Measurements from ENCODE around the gene FOXK1. TPM values are rescaled to one million over a fixed set of nuclear protein-coding genes. Genes with fewer than 3 reads are reported as not detected.

Gene FOXK1
- total RNA-seq, 1 donor from 2014 or later = 35.6 TPM

GRCh38 chr7:4774007-4774406 is 91.9 kb downstream of the FOXK1 start:
- peak overlapping the region; percentile 96 for H3K27ac Mint-ChIP-seq
- peaks cover 31% of the 10 kb centered on the region for H3K4me1 Mint-ChIP-seq (ENCODE audit: low read depth)
- intact Hi-C loops (cut with micrococcal nuclease) = no loop called here
- no peak for DNase-seq (ENCODE audit: low spot score)
- H3K36me3 Mint-ChIP-seq (ENCODE audit: low read depth) = peaks cover 22% of the 10 kb centered on the region
- peak overlapping the region; percentile 95 for H3K4me3 Mint-ChIP-seq (ENCODE audit: low read depth)
- H3K27me3 Mint-ChIP-seq (ENCODE audit: low read depth) = no peaks in the 10 kb centered on the region
- no peaks in the 10 kb centered on the region for H3K9me3 Mint-ChIP-seq

- Mint-ChIP-seq H3K27ac (peak overlapping the region; percentile 96), H3K9me3 (no peaks in the 10 kb centered on the region), H3K36me3 (ENCODE audit: low read depth) (peaks cover 22% of the 10 kb centered on the region), H3K4me1 (ENCODE audit: low read depth) (peaks cover 31% of the 10 kb centered on the region), H3K27me3 (ENCODE audit: low read depth) (no peaks in the 10 kb centered on the region), H3K4me3 (ENCODE audit: low read depth) (peak overlapping the region; percentile 95)
- intact Hi-C loops (cut with micrococcal nuclease) = loop anchor here (1.0 kb wide), 3 partner anchors 28 to 199 kb away; no protein-coding TSS in a partner anchor
- no peak for DNase-seq (ENCODE audit: low spot score)
These were observed 92.7 kb downstream of the FOXK1 start for GRCh38 chr7:4774658-4775249.

- H3K9me3 Mint-ChIP-seq = no peaks in the 10 kb centered on the region
- H3K27me3 Mint-ChIP-seq (ENCODE audit: low read depth) = no peaks in the 10 kb centered on the region
- peak within 1 kb of the TSS; percentile 96 for H3K27ac Mint-ChIP-seq
- DNase-seq (ENCODE audit: low spot score) = peak; percentile 90
- peak within 1 kb of the TSS; percentile 95 for H3K4me3 Mint-ChIP-seq (ENCODE audit: low read depth)
- peaks cover 22% of the 10 kb centered on the region for H3K36me3 Mint-ChIP-seq (ENCODE audit: low read depth)
- intact Hi-C loops (cut with micrococcal nuclease) = loop anchor here (1.0 kb wide), 3 partner anchors 29 to 198 kb away; no protein-coding TSS in a partner anchor
- peaks cover 31% of the 10 kb centered on the region for H3K4me1 Mint-ChIP-seq (ENCODE audit: low read depth)
These were observed 93.3 kb downstream of the FOXK1 start, which contains the start of gene AP5Z1 for GRCh38 chr7:4775250-4775847. Gene AP5Z1, plus strand, starts transcription at chr7:4775623. Its CDS starts 93 bp downstream, at chr7:4775716.

- peak overlapping the region; percentile 95 for H3K4me3 Mint-ChIP-seq (ENCODE audit: low read depth)
- peak; percentile 53 for DNase-seq (ENCODE audit: low spot score)
- no peaks in the 10 kb centered on the region for H3K27me3 Mint-ChIP-seq (ENCODE audit: low read depth)
- peaks cover 31% of the 10 kb centered on the region for H3K4me1 Mint-ChIP-seq (ENCODE audit: low read depth)
- peak overlapping the region; percentile 96 for H3K27ac Mint-ChIP-seq
- no peaks in the 10 kb centered on the region for H3K9me3 Mint-ChIP-seq
- H3K36me3 Mint-ChIP-seq (ENCODE audit: low read depth) = peaks cover 27% of the 10 kb centered on the region
- intact Hi-C loops (cut with micrococcal nuclease) = loop anchor here (1.0 kb wide), 3 partner anchors 30 to 197 kb away; no protein-coding TSS in a partner anchor
These were observed 93.9 kb downstream of the FOXK1 start for GRCh38 chr7:4775848-4776623.

GRCh38 chr7:4779118-4779517 is 97.0 kb downstream of the FOXK1 start:
- Mint-ChIP-seq H3K27ac (no peak overlapping the region), H3K27me3 (ENCODE audit: low read depth) (no peaks in the 10 kb centered on the region), H3K4me3 (ENCODE audit: low read depth) (no peak overlapping the region), H3K36me3 (ENCODE audit: low read depth) (peaks cover 38% of the 10 kb centered on the region), H3K9me3 (no peaks in the 10 kb centered on the region), H3K4me1 (ENCODE audit: low read depth) (peaks cover 29% of the 10 kb centered on the region)
- no peak for DNase-seq (ENCODE audit: low spot score)
- intact Hi-C loops (cut with micrococcal nuclease) = no loop called here

GRCh38 chr7:4781366-4782069 is 99.4 kb downstream of the FOXK1 start:
- no peaks in the 10 kb centered on the region for H3K9me3 Mint-ChIP-seq
- H3K36me3 Mint-ChIP-seq (ENCODE audit: low read depth) = peaks cover 33% of the 10 kb centered on the region
- no peaks in the 10 kb centered on the region for H3K27me3 Mint-ChIP-seq (ENCODE audit: low read depth)
- H3K4me1 Mint-ChIP-seq (ENCODE audit: low read depth) = peaks cover 16% of the 10 kb centered on the region
- intact Hi-C loops (cut with micrococcal nuclease) = no loop called here
- DNase-seq (ENCODE audit: low spot score) = no peak
- no peak overlapping the region for H3K27ac Mint-ChIP-seq
- H3K4me3 Mint-ChIP-seq (ENCODE audit: low read depth) = no peak overlapping the region

- H3K4me3 Mint-ChIP-seq (ENCODE audit: low read depth) = no peak overlapping the region
- H3K27ac Mint-ChIP-seq = no peak overlapping the region
- peaks cover 9% of the 10 kb centered on the region for H3K4me1 Mint-ChIP-seq (ENCODE audit: low read depth)
- intact Hi-C loops (cut with micrococcal nuclease) = no loop called here
- H3K9me3 Mint-ChIP-seq = no peaks in the 10 kb centered on the region
- no peaks in the 10 kb centered on the region for H3K27me3 Mint-ChIP-seq (ENCODE audit: low read depth)
- peaks cover 30% of the 10 kb centered on the region for H3K36me3 Mint-ChIP-seq (ENCODE audit: low read depth)
- DNase-seq (ENCODE audit: low spot score) = no peak
These were observed 100.5 kb downstream of the FOXK1 start for GRCh38 chr7:4782333-4783291.

- Mint-ChIP-seq H3K27me3 (ENCODE audit: low read depth) (no peaks in the 10 kb centered on the region), H3K36me3 (ENCODE audit: low read depth) (peaks cover 27% of the 10 kb centered on the region), H3K4me1 (ENCODE audit: low read depth) (peaks cover 2% of the 10 kb centered on the region), H3K4me3 (ENCODE audit: low read depth) (no peak overlapping the region), H3K27ac (no peak overlapping the region), H3K9me3 (no peaks in the 10 kb centered on the region)
- no peak for DNase-seq (ENCODE audit: low spot score)
- intact Hi-C loops (cut with micrococcal nuclease) = no loop called here
These were observed 101.2 kb downstream of the FOXK1 start for GRCh38 chr7:4783292-4783652.

GRCh38 chr7:4783762-4784351 is 101.8 kb downstream of the FOXK1 start:
- H3K4me3 Mint-ChIP-seq (ENCODE audit: low read depth) = no peak overlapping the region
- H3K4me1 Mint-ChIP-seq (ENCODE audit: low read depth) = no peaks in the 10 kb centered on the region
- H3K36me3 Mint-ChIP-seq (ENCODE audit: low read depth) = peaks cover 25% of the 10 kb centered on the region

GRCh38 chr7:4784799-4785198 is 102.7 kb downstream of the FOXK1 start:
- H3K4me1 Mint-ChIP-seq (ENCODE audit: low read depth) = no peaks in the 10 kb centered on the region
- no peak overlapping the region for H3K4me3 Mint-ChIP-seq (ENCODE audit: low read depth)
- no peak overlapping the region for H3K27ac Mint-ChIP-seq
- peaks cover 25% of the 10 kb centered on the region for H3K36me3 Mint-ChIP-seq (ENCODE audit: low read depth)
- intact Hi-C loops (cut with micrococcal nuclease) = no loop called here
- no peak for DNase-seq (ENCODE audit: low spot score)
- no peaks in the 10 kb centered on the region for H3K9me3 Mint-ChIP-seq
- H3K27me3 Mint-ChIP-seq (ENCODE audit: low read depth) = no peaks in the 10 kb centered on the region

More at GRCh38 chr7:4783762-4784351, 101.8 kb downstream of the FOXK1 start:
- no peaks in the 10 kb centered on the region for H3K9me3 Mint-ChIP-seq
- intact Hi-C loops (cut with micrococcal nuclease) = no loop called here
- H3K27me3 Mint-ChIP-seq (ENCODE audit: low read depth) = no peaks in the 10 kb centered on the region
- no peak for DNase-seq (ENCODE audit: low spot score)
- H3K27ac Mint-ChIP-seq = no peak overlapping the region

GRCh38 chr7:4785371-4785770 is 103.3 kb downstream of the FOXK1 start:
- DNase-seq (ENCODE audit: low spot score) = no peak
- Mint-ChIP-seq H3K4me3 (ENCODE audit: low read depth) (no peak overlapping the region), H3K27me3 (ENCODE audit: low read depth) (no peaks in the 10 kb centered on the region), H3K27ac (no peak overlapping the region), H3K4me1 (ENCODE audit: low read depth) (no peaks in the 10 kb centered on the region), H3K9me3 (no peaks in the 10 kb centered on the region), H3K36me3 (ENCODE audit: low read depth) (peaks cover 29% of the 10 kb centered on the region)
- intact Hi-C loops (cut with micrococcal nuclease) = no loop called here

All from activated T-helper 2 cell treated with anti-CD3 and anti-CD28 coated beads, Interferon-gamma antibody, Interleukin-2, Interleukin-4, amounts not matched to agents 10 μg/mL and 5 μg/mL and 100 μg/mL, durations not matched to agents 14 hours and 24 hours and 36 hours (primary cell).